ENCODE data around the gene RYR2. TPM values are rescaled to one million over a fixed set of nuclear protein-coding genes. Genes with fewer than 3 reads are reported as not detected.
"Not testable (repeated sequence)": the region's sequence is repeated elsewhere in the genome, so short reads cannot be mapped to it uniquely, and the experiment has no call there.

Gene RYR2
- total and polyA plus RNA-seq, 2 donors = 0.21 to 0.38 TPM

DNA sequence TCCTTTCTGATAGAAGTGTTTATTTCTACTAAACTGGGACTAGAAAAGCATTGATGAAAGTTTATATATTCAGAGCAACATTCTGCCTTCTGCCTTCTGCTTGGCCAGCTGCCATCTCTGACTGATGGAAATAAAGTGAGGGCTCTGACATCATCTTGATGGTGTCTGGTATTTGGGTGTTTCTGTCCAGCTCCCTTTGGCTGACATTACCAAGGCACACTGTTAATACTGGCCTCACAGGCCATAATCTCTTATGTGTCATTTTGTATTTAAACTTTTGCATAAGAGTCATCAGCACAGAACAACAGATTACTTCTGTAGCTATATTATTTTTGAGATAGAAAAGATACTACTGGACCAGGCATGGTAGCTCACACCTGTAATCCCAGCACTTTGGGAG, 216.9 kb downstream of the RYR2 start:
- Histone ChIP-seq H3K27ac (ENCODE audit: low read depth in 1 of 2, low read length in 1 of 2) (no peak overlapping the region), H3K4me1 (ENCODE audit: control insufficient read depth in 2 of 2, insufficient read depth in 2 of 2, low read length in 2 of 2) (no peaks in the 10 kb centered on the region), H3K36me3 (ENCODE audit: control insufficient read depth in 2 of 2, insufficient read depth in 2 of 2, low read length in 1 of 2) (no peaks in the 10 kb centered on the region), H3K4me3 (ENCODE audit: low read length in 2 of 2) (no peak overlapping the region), H3K27me3 (ENCODE audit: control insufficient read depth in 2 of 2, insufficient read depth in 1 of 2, low read length in 1 of 2) (no peaks in the 10 kb centered on the region), H3K9me3 (ENCODE audit: control insufficient read depth in 2 of 2, insufficient read depth in 1 of 2, low read length in 1 of 2) (no peaks in the 10 kb centered on the region)
- no peak for DNase-seq (ENCODE audit: low read depth in 6 of 9, low spot score in 9 of 9)

DNA sequence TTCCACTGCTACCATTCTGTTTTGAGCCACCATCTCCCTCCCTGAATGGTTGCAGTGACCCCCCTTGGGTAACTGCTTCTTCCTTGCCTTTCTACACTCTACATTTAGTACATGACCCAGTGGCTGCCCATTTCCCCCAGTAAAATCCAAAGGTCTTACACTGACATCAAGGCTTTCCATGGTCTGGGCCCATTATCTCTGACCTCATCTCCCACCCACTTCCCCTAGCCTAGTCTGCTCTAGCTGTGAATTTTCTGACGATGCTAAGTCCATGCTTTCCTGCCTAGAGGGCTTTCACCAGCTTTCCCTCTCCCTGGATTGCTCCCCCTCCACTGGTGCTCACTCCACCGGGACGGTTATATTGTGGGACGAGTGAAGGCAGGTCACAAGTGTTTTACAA, 219.2 kb downstream of the RYR2 start:
- H3K4me3 ChIP-seq (ENCODE audit: low read length in 2 of 2) = no peak overlapping the region
- H3K36me3 ChIP-seq (ENCODE audit: control insufficient read depth in 2 of 2, insufficient read depth in 2 of 2, low read length in 1 of 2) = no peaks in the 10 kb centered on the region
- H3K27ac ChIP-seq (ENCODE audit: low read depth in 1 of 2, low read length in 1 of 2) = no peak overlapping the region
- H3K9me3 ChIP-seq (ENCODE audit: control insufficient read depth in 2 of 2, insufficient read depth in 1 of 2, low read length in 1 of 2) = no peaks in the 10 kb centered on the region
- H3K27me3 ChIP-seq (ENCODE audit: control insufficient read depth in 2 of 2, insufficient read depth in 1 of 2, low read length in 1 of 2) = no peaks in the 10 kb centered on the region
- 53% methylated on average over 4 of the region's 4 CpGs for WGBS
- DNase-seq (ENCODE audit: low read depth in 6 of 9, low spot score in 9 of 9) = no peak
- H3K4me1 ChIP-seq (ENCODE audit: control insufficient read depth in 2 of 2, insufficient read depth in 2 of 2, low read length in 2 of 2) = no peaks in the 10 kb centered on the region

DNA sequence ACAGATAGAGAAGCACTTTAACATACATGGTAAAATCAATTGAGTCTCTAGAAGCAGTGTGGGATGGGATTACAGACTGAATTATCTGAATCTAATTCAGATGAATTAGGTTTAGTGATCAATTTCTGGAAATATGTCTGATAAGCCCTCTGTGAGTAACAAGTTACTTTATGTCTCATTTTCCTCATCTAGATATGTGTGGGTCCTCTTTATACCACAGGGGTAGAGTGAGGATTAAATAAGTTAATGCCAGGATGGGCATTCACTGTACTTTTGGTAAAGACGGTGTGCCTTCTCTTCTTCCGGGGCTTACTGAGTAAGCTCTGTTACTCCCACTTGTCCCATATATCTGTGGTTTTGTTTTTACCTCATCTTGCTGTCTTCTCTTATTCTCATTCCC, 225.8 kb downstream of the RYR2 start:
- H3K9me3 ChIP-seq (ENCODE audit: control insufficient read depth in 2 of 2, insufficient read depth in 1 of 2, low read length in 1 of 2) = no peaks in the 10 kb centered on the region
- no peak overlapping the region for H3K4me3 ChIP-seq (ENCODE audit: low read length in 2 of 2)
- no peaks in the 10 kb centered on the region for H3K36me3 ChIP-seq (ENCODE audit: control insufficient read depth in 2 of 2, insufficient read depth in 2 of 2, low read length in 1 of 2)
- no peaks in the 10 kb centered on the region for H3K4me1 ChIP-seq (ENCODE audit: control insufficient read depth in 2 of 2, insufficient read depth in 2 of 2, low read length in 2 of 2)
- no peak overlapping the region for H3K27ac ChIP-seq (ENCODE audit: low read depth in 1 of 2, low read length in 1 of 2)
- no peak for DNase-seq (ENCODE audit: low read depth in 6 of 9, low spot score in 9 of 9)
- H3K27me3 ChIP-seq (ENCODE audit: control insufficient read depth in 2 of 2, insufficient read depth in 1 of 2, low read length in 1 of 2) = no peaks in the 10 kb centered on the region
- 92% methylated on average over 2 of the region's 2 CpGs for WGBS

DNA sequence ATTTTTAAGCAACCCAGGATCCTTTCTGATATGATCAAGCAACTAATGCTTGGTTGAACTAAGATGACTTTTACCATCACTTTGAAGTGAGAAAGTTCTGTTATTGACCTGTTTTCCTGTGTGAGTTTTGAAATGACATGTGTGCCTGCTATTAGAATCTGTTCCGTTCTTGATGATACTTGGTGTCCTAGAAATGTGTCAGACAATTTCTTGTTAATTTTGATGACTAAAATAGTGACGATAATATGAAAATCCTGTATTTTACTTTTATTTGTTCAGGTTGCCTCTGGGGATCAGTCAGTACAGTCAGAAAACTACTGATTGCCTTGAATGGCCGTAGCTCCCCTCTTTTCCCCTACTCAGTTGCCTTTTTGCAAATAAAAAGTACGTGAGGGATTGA, 228.0 kb downstream of the RYR2 start:
- no peak for DNase-seq (ENCODE audit: low read depth in 6 of 9, low spot score in 9 of 9)
- H3K36me3 ChIP-seq (ENCODE audit: control insufficient read depth in 2 of 2, insufficient read depth in 2 of 2, low read length in 1 of 2) = no peaks in the 10 kb centered on the region
- H3K4me3 ChIP-seq (ENCODE audit: low read length in 2 of 2) = no peak overlapping the region
- no peaks in the 10 kb centered on the region for H3K4me1 ChIP-seq (ENCODE audit: control insufficient read depth in 2 of 2, insufficient read depth in 2 of 2, low read length in 2 of 2)
- H3K27me3 ChIP-seq (ENCODE audit: control insufficient read depth in 2 of 2, insufficient read depth in 1 of 2, low read length in 1 of 2) = no peaks in the 10 kb centered on the region
- H3K9me3 ChIP-seq (ENCODE audit: control insufficient read depth in 2 of 2, insufficient read depth in 1 of 2, low read length in 1 of 2) = no peaks in the 10 kb centered on the region
- 87% methylated on average over 4 of the region's 4 CpGs for WGBS
- no peak overlapping the region for H3K27ac ChIP-seq (ENCODE audit: low read depth in 1 of 2, low read length in 1 of 2)

DNA sequence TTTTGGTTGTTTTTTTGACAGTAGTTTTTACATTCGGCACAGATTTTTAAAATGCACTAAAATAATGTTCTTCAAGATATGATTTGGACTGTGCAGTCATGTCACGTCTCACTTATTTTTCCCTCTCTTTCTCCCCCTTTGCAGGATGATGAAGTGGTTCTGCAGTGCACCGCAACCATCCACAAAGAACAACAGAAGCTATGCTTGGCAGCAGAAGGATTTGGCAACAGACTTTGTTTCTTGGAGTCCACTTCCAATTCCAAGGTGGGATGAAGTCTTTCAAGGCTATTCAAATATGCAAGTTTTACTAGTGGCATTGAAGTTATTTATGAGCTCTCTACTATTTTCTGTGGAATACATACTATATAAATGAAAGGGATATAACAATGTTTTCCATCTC, 228.4 kb downstream of the RYR2 start:
- no peaks in the 10 kb centered on the region for H3K36me3 ChIP-seq (ENCODE audit: control insufficient read depth in 2 of 2, insufficient read depth in 2 of 2, low read length in 1 of 2)
- H3K9me3 ChIP-seq (ENCODE audit: control insufficient read depth in 2 of 2, insufficient read depth in 1 of 2, low read length in 1 of 2) = no peaks in the 10 kb centered on the region
- WGBS = 88% methylated on average over 3 of the region's 3 CpGs
- H3K27me3 ChIP-seq (ENCODE audit: control insufficient read depth in 2 of 2, insufficient read depth in 1 of 2, low read length in 1 of 2) = no peaks in the 10 kb centered on the region
- no peak for DNase-seq (ENCODE audit: low read depth in 6 of 9, low spot score in 9 of 9)
- H3K4me1 ChIP-seq (ENCODE audit: control insufficient read depth in 2 of 2, insufficient read depth in 2 of 2, low read length in 2 of 2) = no peaks in the 10 kb centered on the region
- H3K27ac ChIP-seq (ENCODE audit: low read depth in 1 of 2, low read length in 1 of 2) = no peak overlapping the region
- no peak overlapping the region for H3K4me3 ChIP-seq (ENCODE audit: low read length in 2 of 2)

DNA sequence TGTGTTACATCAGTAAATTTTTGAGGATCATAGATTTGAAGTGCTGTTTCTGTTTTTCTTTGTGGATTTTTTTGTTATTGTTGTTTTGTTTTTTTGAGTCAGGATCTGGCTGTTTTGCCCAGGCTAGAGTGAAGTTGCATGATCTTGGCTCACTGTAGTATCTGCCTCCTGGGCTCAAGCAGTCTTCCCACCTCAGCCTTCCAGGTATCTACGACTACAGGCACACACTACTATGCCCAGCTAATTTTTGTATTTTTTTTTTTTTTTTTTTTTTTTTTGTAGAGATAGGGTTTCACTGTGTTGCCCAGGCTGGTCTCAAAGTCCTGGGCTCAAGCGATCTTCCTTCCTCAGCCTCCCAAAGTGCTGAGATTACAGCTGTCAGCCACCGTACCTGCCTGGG, 236.0 kb downstream of the RYR2 start:
- not testable (repeated sequence) for H3K27me3 ChIP-seq (ENCODE audit: control insufficient read depth in 2 of 2, insufficient read depth in 1 of 2, low read length in 1 of 2); H3K4me3 ChIP-seq (ENCODE audit: low read length in 2 of 2); H3K36me3 ChIP-seq (ENCODE audit: control insufficient read depth in 2 of 2, insufficient read depth in 2 of 2, low read length in 1 of 2); DNase-seq (ENCODE audit: low read depth in 6 of 9, low spot score in 9 of 9); H3K9me3 ChIP-seq (ENCODE audit: control insufficient read depth in 2 of 2, insufficient read depth in 1 of 2, low read length in 1 of 2); H3K27ac ChIP-seq (ENCODE audit: low read depth in 1 of 2, low read length in 1 of 2); H3K4me1 ChIP-seq (ENCODE audit: control insufficient read depth in 2 of 2, insufficient read depth in 2 of 2, low read length in 2 of 2)
- WGBS = 80% methylated on average over 3 of the region's 3 CpGs

DNA sequence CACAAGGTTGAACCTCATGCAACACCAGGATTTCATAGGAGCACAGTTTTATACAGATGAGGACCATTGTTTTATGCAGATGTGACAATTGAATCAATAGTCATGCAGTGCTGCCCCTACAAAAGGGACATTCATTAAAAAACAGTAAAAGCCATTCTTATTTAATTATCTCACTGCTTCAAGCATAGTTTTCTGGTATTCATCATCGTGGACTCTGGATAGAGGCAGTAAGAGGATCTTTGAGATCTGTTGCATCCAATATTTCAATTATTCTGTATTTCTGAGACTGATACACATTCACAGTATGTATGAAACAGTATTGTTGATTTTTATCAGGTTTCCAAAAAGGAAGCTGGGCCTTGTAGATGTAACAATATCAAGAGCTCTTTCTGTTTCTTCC, 237.6 kb downstream of the RYR2 start:
- no peak overlapping the region for H3K4me3 ChIP-seq (ENCODE audit: low read length in 2 of 2)
- WGBS = 54% methylated on average over 1 of the region's 1 CpG
- no peaks in the 10 kb centered on the region for H3K4me1 ChIP-seq (ENCODE audit: control insufficient read depth in 2 of 2, insufficient read depth in 2 of 2, low read length in 2 of 2)

DNA sequence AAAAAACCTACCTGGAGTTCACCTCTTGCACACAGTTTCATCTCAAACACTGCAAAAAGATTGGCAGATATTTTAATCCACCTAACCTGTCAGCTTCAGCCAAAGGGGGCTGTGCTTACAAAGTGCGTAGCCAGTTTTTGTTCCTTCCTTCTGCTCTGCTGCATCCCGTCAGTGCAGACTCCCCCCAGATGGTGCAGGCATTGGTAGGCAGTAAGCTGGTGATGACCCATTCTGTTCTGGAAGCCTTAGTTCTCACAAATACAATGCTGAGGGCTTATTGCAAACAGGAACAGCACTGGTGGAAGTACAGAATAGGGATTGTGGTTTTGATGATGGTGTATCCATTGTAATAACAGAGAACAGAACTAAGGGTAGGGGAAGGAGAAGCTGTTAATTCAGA, 239.5 kb downstream of the RYR2 start:
- H3K9me3 ChIP-seq (ENCODE audit: control insufficient read depth in 2 of 2, insufficient read depth in 1 of 2, low read length in 1 of 2) = no peaks in the 10 kb centered on the region
- no peak for DNase-seq (ENCODE audit: low read depth in 6 of 9, low spot score in 9 of 9)
- H3K36me3 ChIP-seq (ENCODE audit: control insufficient read depth in 2 of 2, insufficient read depth in 2 of 2, low read length in 1 of 2) = no peaks in the 10 kb centered on the region
- no peak overlapping the region for H3K4me3 ChIP-seq (ENCODE audit: low read length in 2 of 2)
- 70% methylated on average over 2 of the region's 2 CpGs for WGBS
- no peak overlapping the region for H3K27ac ChIP-seq (ENCODE audit: low read depth in 1 of 2, low read length in 1 of 2)
- no peaks in the 10 kb centered on the region for H3K4me1 ChIP-seq (ENCODE audit: control insufficient read depth in 2 of 2, insufficient read depth in 2 of 2, low read length in 2 of 2)
- no peaks in the 10 kb centered on the region for H3K27me3 ChIP-seq (ENCODE audit: control insufficient read depth in 2 of 2, insufficient read depth in 1 of 2, low read length in 1 of 2)

More for the DNA sequence above, 237.6 kb downstream of the RYR2 start:
- no peak for DNase-seq (ENCODE audit: low read depth in 6 of 9, low spot score in 9 of 9)
- H3K27me3 ChIP-seq (ENCODE audit: control insufficient read depth in 2 of 2, insufficient read depth in 1 of 2, low read length in 1 of 2) = no peaks in the 10 kb centered on the region
- no peak overlapping the region for H3K27ac ChIP-seq (ENCODE audit: low read depth in 1 of 2, low read length in 1 of 2)
- no peaks in the 10 kb centered on the region for H3K36me3 ChIP-seq (ENCODE audit: control insufficient read depth in 2 of 2, insufficient read depth in 2 of 2, low read length in 1 of 2)
- H3K9me3 ChIP-seq (ENCODE audit: control insufficient read depth in 2 of 2, insufficient read depth in 1 of 2, low read length in 1 of 2) = no peaks in the 10 kb centered on the region

DNA sequence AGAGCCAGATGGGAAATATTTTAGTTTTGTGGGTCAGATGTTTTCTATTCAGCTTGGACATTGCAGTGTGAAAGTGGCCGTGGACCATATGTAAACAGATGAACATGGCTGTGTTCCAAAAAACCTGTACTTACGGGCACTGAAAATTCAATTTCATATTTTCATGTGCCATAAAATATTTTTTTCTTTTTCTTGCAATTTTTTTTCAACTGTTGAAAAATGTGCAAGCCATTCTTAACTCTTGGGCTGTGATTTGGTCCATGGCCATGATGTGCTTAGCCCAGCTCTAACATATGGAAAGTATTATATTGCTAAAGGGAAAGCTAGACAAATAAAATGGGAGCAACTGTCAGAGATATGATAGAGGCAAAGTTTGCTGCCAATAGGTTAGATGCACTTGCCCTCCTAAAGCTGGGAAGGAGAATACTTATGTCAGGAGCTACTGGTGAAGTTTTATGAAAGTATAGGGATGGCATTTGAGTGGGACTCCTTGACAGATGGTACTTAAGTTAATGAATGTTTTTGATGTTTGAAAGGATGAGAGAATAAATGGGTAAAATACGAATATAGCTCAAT, 240.3 kb downstream of the RYR2 start:
- H3K27ac ChIP-seq (ENCODE audit: low read depth in 1 of 2, low read length in 1 of 2) = no peak overlapping the region
- WGBS = 90% methylated on average over 3 of the region's 3 CpGs
- no peaks in the 10 kb centered on the region for H3K36me3 ChIP-seq (ENCODE audit: control insufficient read depth in 2 of 2, insufficient read depth in 2 of 2, low read length in 1 of 2)
- no peaks in the 10 kb centered on the region for H3K9me3 ChIP-seq (ENCODE audit: control insufficient read depth in 2 of 2, insufficient read depth in 1 of 2, low read length in 1 of 2)
- no peaks in the 10 kb centered on the region for H3K4me1 ChIP-seq (ENCODE audit: control insufficient read depth in 2 of 2, insufficient read depth in 2 of 2, low read length in 2 of 2)
- no peak for DNase-seq (ENCODE audit: low read depth in 6 of 9, low spot score in 9 of 9)
- H3K27me3 ChIP-seq (ENCODE audit: control insufficient read depth in 2 of 2, insufficient read depth in 1 of 2, low read length in 1 of 2) = no peaks in the 10 kb centered on the region
- H3K4me3 ChIP-seq (ENCODE audit: low read length in 2 of 2) = no peak overlapping the region
